HepG2 (cell line): Measurements from ENCODE around the gene PA2G4. TPM values are rescaled to one million over a fixed set of nuclear protein-coding genes. Genes with fewer than 3 reads are reported as not detected.

Experiments used
- ARNTL ChIP-seq: sonication (generic); formaldehyde crosslinking; IDR thresholded peaks from 2 replicates; pipeline ENCODE4 v1.4.0; 2020; ENCODE audit warnings: mild to moderate bottlenecking, missing genetic modification reagents
- CEBPG ChIP-seq: IDR thresholded peaks from 2 replicates; pipeline ENCODE4 v1.6.1; 2016
- EED ChIP-seq: sonication (generic); formaldehyde crosslinking; IDR thresholded peaks from 2 replicates; pipeline ENCODE4 v1.5.0; 2020; ENCODE audit warnings: mild to moderate bottlenecking, missing genetic modification reagents
- HES4 ChIP-seq: sonication (generic); formaldehyde crosslinking; IDR thresholded peaks from 2 replicates; pipeline ENCODE4 v1.9.0; 2021; ENCODE audit warnings: mild to moderate bottlenecking, missing genetic modification reagents, borderline replicate concordance
- MBD4 ChIP-seq: IDR thresholded peaks from 2 replicates; pipeline ENCODE4 v1.6.1; 2012; ENCODE audit warnings: low read length, inconsistent platforms, borderline replicate concordance
- POGZ ChIP-seq: sonication (generic); formaldehyde crosslinking; IDR thresholded peaks from 2 replicates; pipeline ENCODE4 v1.4.0; 2020; ENCODE audit warnings: mild to moderate bottlenecking, missing genetic modification reagents
- PRDM10 ChIP-seq: sonication (generic); formaldehyde crosslinking; IDR thresholded peaks from 2 replicates; pipeline ENCODE4 v1.4.0; 2020; ENCODE audit warnings: low read depth, missing genetic modification reagents
- RORA ChIP-seq: sonication (generic); formaldehyde crosslinking; IDR thresholded peaks from 2 replicates; pipeline ENCODE4 v1.5.0; 2020; ENCODE audit warnings: mild to moderate bottlenecking, missing genetic modification reagents, moderate library complexity
- ZBTB2 ChIP-seq: sonication (generic); formaldehyde crosslinking; IDR thresholded peaks from 2 replicates; pipeline ENCODE4 v1.8.0; 2022; ENCODE audit warnings: low read depth, missing genetic modification reagents
- ZBTB26 ChIP-seq: IDR thresholded peaks from 2 replicates; pipeline ENCODE4 v1.6.1; 2016; ENCODE audit warnings: missing compliant biosample characterization, missing genetic modification reagents, borderline replicate concordance
- ZBTB33 ChIP-seq: sonication (generic); formaldehyde crosslinking; IDR thresholded peaks from 2 replicates; pipeline ENCODE4 v1.4.0; 2020; ENCODE audit warnings: missing genetic modification reagents
- ZBTB34 ChIP-seq: sonication (generic); formaldehyde crosslinking; IDR thresholded peaks from 2 replicates; pipeline ENCODE4 v1.8.0; 2022; ENCODE audit warnings: mild to moderate bottlenecking, missing genetic modification reagents
- ZBTB7B ChIP-seq: sonication (generic); formaldehyde crosslinking; IDR thresholded peaks from 2 replicates; pipeline ENCODE4 v1.4.0; 2020; ENCODE audit warnings: missing genetic modification reagents
- ZNF121 ChIP-seq: sonication (generic); formaldehyde crosslinking; IDR thresholded peaks from 2 replicates; pipeline ENCODE4 v1.5.0; 2020; ENCODE audit warnings: mild to moderate bottlenecking, missing genetic modification reagents
- ZNF160 ChIP-seq: sonication (generic); formaldehyde crosslinking; IDR thresholded peaks from 2 replicates; pipeline ENCODE4 v1.8.0; 2022; ENCODE audit warnings: mild to moderate bottlenecking, inconsistent platforms, missing genetic modification reagents
- ZNF20 ChIP-seq: sonication (generic); formaldehyde crosslinking; IDR thresholded peaks from 2 replicates; pipeline ENCODE4 v1.4.0; 2020; ENCODE audit warnings: mild to moderate bottlenecking, moderate library complexity, missing genetic modification reagents
- ZNF460 ChIP-seq: sonication (generic); formaldehyde crosslinking; IDR thresholded peaks from 2 replicates; pipeline ENCODE4 v1.5.1; 2020; ENCODE audit warnings: missing genetic modification reagents, mild to moderate bottlenecking, borderline replicate concordance
- ZNF746 ChIP-seq: sonication (generic); formaldehyde crosslinking; IDR thresholded peaks from 2 replicates; pipeline ENCODE4 v1.8.0; 2022; ENCODE audit warnings: mild to moderate bottlenecking, missing genetic modification reagents
- ZNF878 ChIP-seq: sonication (generic); formaldehyde crosslinking; IDR thresholded peaks from 2 replicates; pipeline ENCODE4 v1.8.1; 2023; ENCODE audit warnings: mild to moderate bottlenecking, missing genetic modification reagents, moderate library complexity
- ZSCAN21 ChIP-seq: sonication (generic); formaldehyde crosslinking; IDR thresholded peaks from 2 replicates; pipeline ENCODE4 v1.8.0; 2022; ENCODE audit warnings: mild to moderate bottlenecking, missing genetic modification reagents, moderate library complexity, borderline replicate concordance
- polyA plus RNA-seq, 8 experiments: library from polyadenylated mRNA; depleted of rRNA in 3 of 8; stranded (reverse) in 7 of 8; unstranded in 1 of 8; fragments of >200 nt; fragmentation: Illumina TruSeq in 4 of 8; extraction: Trizol in 4 of 8; gene quantifications; 2 replicates each; pipeline versions ENCODE4 v1.2.1 to v1.2.3, GENCODE V29; 2011 to 2016; ENCODE audit warnings: low read depth in 4 of 8, missing spikeins in 1 of 8, mixed read lengths in 1 of 8; ENCODE audit not compliant: insufficient read depth in 1 of 8
- total RNA-seq, 5 experiments: library from RNA; depleted of rRNA; stranded (reverse); fragments of >200 nt; fragmentation: Illumina TruSeq; extraction: Trizol; gene quantifications; 2 replicates each; pipeline ENCODE4 v1.2.3, GENCODE V29; 2016; ENCODE audit warnings: low read depth in 1 of 5

The PA2G4 gene
- total and polyA plus RNA-seq, 2 of the 13 experiments (the other 11 are each of a cell fraction or from before 2014, with no cell fraction given): 147 to 240 TPM

- TF ChIP-seq ARNTL (CRISPR knock-in tag): no peak
- no peak for TF ChIP-seq ZNF460
- TF ChIP-seq ZBTB34 (CRISPR knock-in tag): no peak
- no peak for TF ChIP-seq PRDM10 (CRISPR knock-in tag)
- TF ChIP-seq ZBTB26 (CRISPR knock-in tag): no peak
- no peak for TF ChIP-seq EED (CRISPR knock-in tag)
- peak; percentile 54; the same call in 1 of the 2 replicates for TF ChIP-seq ZBTB7B (CRISPR knock-in tag)
- TF ChIP-seq ZSCAN21 (CRISPR knock-in tag): no peak
- peak; percentile 96 for TF ChIP-seq ZNF121 (CRISPR knock-in tag)
- TF ChIP-seq RORA (CRISPR knock-in tag): no peak
- no peak for TF ChIP-seq CEBPG (CRISPR knock-in tag)
- no peak for TF ChIP-seq HES4 (CRISPR knock-in tag)
- peak; percentile 41; the same call in 1 of the 2 replicates for TF ChIP-seq ZBTB2
- no peak for TF ChIP-seq MBD4
- TF ChIP-seq ZNF878 (CRISPR knock-in tag): peak; percentile 35; the same call in 1 of the 2 replicates
- peak; percentile 78; the same call in 1 of the 2 replicates for TF ChIP-seq ZNF746 (CRISPR knock-in tag)
- peak; percentile 43; the same call in 1 of the 2 replicates for TF ChIP-seq ZNF160 (CRISPR knock-in tag)
- no peak for TF ChIP-seq POGZ (CRISPR knock-in tag)
- no peak for TF ChIP-seq ZNF20 (CRISPR knock-in tag)
- TF ChIP-seq ZBTB33 (CRISPR knock-in tag): no peak
Observed at GRCh38 chr12:56157201-56158028, 53.1 kb downstream of the PA2G4 start (continued).
